A549 treated with Hydrocortisone at 1 μM for 4 hours (cell line): ENCODE measurements around the gene DNAJC22. TPM values are rescaled to one million over a fixed set of nuclear protein-coding genes. Genes with fewer than 3 reads are reported as not detected.

Experiments
- total RNA-seq: library from RNA; stranded (reverse); fragments of 200-300 nt; extraction: Qiagen RNA extraction; gene quantifications from 5 replicates; pipeline ENCODE4 v1.2.3, GENCODE V29; 2022

The DNAJC22 gene
- 19.5 to 22.7 TPM (median 20.2 TPM) in 5 replicates for total RNA-seq

GRCh38 chr12:49346659-49347310 is at the start of gene DNAJC22:
DNAJC22 (plus strand) TSS chr12:49346888; CDS start chr12:49348873, 1,985 bp downstream.

GRCh38 chr12:49322708-49323523 is 23.8 kb upstream of the DNAJC22 start, which contains the start of gene TROAP:
TROAP (plus strand) TSS chr12:49323255; CDS start chr12:49323609, 354 bp downstream.

GRCh38 chr12:49336645-49337584 is 9.8 kb upstream of the DNAJC22 start, which contains the start of gene C1QL4:
C1QL4 (minus strand) TSS chr12:49337188; CDS start chr12:49336477, 711 bp downstream.

GRCh38 chr12:49367381-49368239 is 20.9 kb downstream of the DNAJC22 start, which contains the start of gene SPATS2:
SPATS2 (plus strand) TSS chr12:49367462; CDS start chr12:49461013, 93,551 bp downstream.

Other genes with a start within 250 kb of the DNAJC22 start
- gene LMBR1L, start 236.0 kb upstream of the DNAJC22 start, total RNA-seq, result 13.4 to 15.4 TPM (median 14.5 TPM) in 5 replicates
- 2,285 to 2,528 TPM (median 2,417 TPM) in 5 replicates for gene TUBA1B, start 215.5 kb upstream of the DNAJC22 start, total RNA-seq
- gene TUBA1A, start 157.8 kb upstream of the DNAJC22 start, total RNA-seq, result 182 to 235 TPM (median 228 TPM) in 5 replicates
- gene TUBA1C, start 81.8 kb upstream of the DNAJC22 start, total RNA-seq, result 1,549 to 2,166 TPM (median 1,667 TPM) in 5 replicates
- 0.97 to 1.9 TPM (median 1.6 TPM) in 5 replicates for gene PRPH, start 51.7 kb upstream of the DNAJC22 start, total RNA-seq
- gene TROAP, start 23.6 kb upstream of the DNAJC22 start, total RNA-seq, result 74.4 to 87.6 TPM (median 83.8 TPM) in 5 replicates
- gene C1QL4, start 9.7 kb upstream of the DNAJC22 start, total RNA-seq, result 4.8 to 7.6 TPM (median 6.3 TPM) in 5 replicates
- 26.1 to 38.4 TPM (median 31.5 TPM) in 5 replicates for gene SPATS2, start 20.6 kb downstream of the DNAJC22 start, total RNA-seq
- gene KCNH3, start 192.1 kb downstream of the DNAJC22 start, total RNA-seq, result 1.7 to 3.3 TPM (median 2.1 TPM) in 5 replicates
- 61.5 to 65.6 TPM (median 63.8 TPM) in 5 replicates for gene MCRS1, start 221.3 kb downstream of the DNAJC22 start, total RNA-seq